IMR-90 (cell line): ENCODE results near the gene ATG9A. TPM values are rescaled to one million over a fixed set of nuclear protein-coding genes. Genes with fewer than 3 reads are reported as not detected.

Experiments
- MAFK ChIP-seq: IDR thresholded peaks from 2 replicates; pipeline ENCODE4 v1.6.1; 2012; ENCODE audit warnings: low read depth, low read length, improper control_type of control experiment
- POLR2A ChIP-seq: IDR thresholded peaks from 2 replicates; pipeline ENCODE4 v1.6.1; 2012; ENCODE audit warnings: mild to moderate bottlenecking, low read depth, low read length
- RFX5 ChIP-seq: IDR thresholded peaks from 2 replicates; pipeline ENCODE4 v1.8.0; 2012; ENCODE audit warnings: low read depth, mild to moderate bottlenecking, low read length, moderate library complexity
- polyA plus RNA-seq, 3 experiments: library from polyadenylated mRNA; depleted of rRNA; stranded (reverse); fragments of >200 nt; gene quantifications; 2 replicates each; pipeline ENCODE4 v1.2.3, GENCODE V29; 2012; ENCODE audit warnings: low replicate concordance in 1 of 3
- total RNA-seq: library from RNA; depleted of rRNA; stranded (reverse); fragments of >200 nt; gene quantifications from 2 replicates; pipeline ENCODE4 v1.2.3, GENCODE V29; 2012
- TF ChIP-seq, protein P1 (sequence below): conservative IDR thresholded peaks from 2 replicates; pipeline ENCODE4 v1.5.1; 2012; ENCODE audit warnings: mild to moderate bottlenecking, low read depth, low read length, improper control_type of control experiment

The ATG9A gene
- total and polyA plus RNA-seq, 2 of the 4 experiments (the other 2 are of a cell fraction) = 35.1 to 58.3 TPM

DNA sequence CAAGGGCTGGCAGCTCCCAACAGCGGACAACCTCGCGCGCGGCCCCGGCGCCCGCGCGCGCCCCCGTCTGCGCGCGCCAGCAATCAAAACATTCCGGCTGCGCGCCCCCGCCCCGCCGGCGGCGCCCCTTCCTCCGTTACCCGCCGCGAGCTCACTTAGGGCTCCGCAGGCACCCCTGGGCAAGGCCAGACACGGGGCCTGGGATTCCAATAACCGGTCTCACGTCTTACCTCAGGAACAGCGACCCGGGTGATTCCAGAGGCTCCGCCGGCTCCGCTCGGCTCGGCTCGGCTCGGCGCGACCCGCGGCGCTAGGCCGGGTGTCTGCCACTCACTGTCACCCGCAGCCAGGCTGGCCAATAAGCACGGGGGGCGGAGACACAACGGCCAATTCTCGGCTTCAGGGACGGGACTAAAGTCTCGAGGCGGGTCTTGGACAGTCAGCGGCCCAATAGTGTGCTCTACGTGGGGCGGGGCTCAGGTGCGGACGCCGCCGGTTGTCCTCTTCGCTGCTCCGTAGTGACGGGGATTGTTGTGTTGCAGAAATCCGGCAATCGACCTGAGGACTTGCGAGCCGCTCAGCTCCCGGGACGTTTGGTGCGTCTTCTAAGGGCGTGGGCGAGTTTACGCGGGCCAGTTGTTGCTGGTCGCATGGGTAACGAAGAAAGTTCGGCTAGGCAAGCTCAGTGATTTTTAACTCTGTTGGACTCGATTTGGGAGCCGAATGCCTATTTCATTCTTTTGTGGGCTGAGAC is at the start of gene ATG9A, which contains the start of gene ANKZF1 (continued):
- TF ChIP-seq, protein P1, sequence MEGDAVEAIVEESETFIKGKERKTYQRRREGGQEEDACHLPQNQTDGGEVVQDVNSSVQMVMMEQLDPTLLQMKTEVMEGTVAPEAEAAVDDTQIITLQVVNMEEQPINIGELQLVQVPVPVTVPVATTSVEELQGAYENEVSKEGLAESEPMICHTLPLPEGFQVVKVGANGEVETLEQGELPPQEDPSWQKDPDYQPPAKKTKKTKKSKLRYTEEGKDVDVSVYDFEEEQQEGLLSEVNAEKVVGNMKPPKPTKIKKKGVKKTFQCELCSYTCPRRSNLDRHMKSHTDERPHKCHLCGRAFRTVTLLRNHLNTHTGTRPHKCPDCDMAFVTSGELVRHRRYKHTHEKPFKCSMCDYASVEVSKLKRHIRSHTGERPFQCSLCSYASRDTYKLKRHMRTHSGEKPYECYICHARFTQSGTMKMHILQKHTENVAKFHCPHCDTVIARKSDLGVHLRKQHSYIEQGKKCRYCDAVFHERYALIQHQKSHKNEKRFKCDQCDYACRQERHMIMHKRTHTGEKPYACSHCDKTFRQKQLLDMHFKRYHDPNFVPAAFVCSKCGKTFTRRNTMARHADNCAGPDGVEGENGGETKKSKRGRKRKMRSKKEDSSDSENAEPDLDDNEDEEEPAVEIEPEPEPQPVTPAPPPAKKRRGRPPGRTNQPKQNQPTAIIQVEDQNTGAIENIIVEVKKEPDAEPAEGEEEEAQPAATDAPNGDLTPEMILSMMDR = no peak
- TF ChIP-seq RFX5 (no peak), MAFK (no peak), POLR2A (peak; percentile 87)
